Measurements from ENCODE around the gene CUBN. TPM values are rescaled to one million over a fixed set of nuclear protein-coding genes. Genes with fewer than 3 reads are reported as not detected.

The CUBN gene
- total RNA-seq, 1 donor from 2014 or later = 2.7 TPM

GRCh38 chr10:16886031-16886430, 243.6 kb downstream of the CUBN start:
- H3K4me3 ChIP-seq (ENCODE audit: insufficient read depth, low read depth, low read length) = no peak overlapping the region
- no peak overlapping the region for H3K4me2 ChIP-seq (ENCODE audit: low read length)
- no peaks in the 10 kb centered on the region for H3K9me3 ChIP-seq (ENCODE audit: insufficient read depth, low read depth, low read length)
- no peaks in the 10 kb centered on the region for H3K27me3 ChIP-seq (ENCODE audit: insufficient read depth, low read length)
- H3K4me3 Mint-ChIP-seq (ENCODE audit: unreplicated experiment) = no peak overlapping the region
- no peaks in the 10 kb centered on the region for H3K4me1 ChIP-seq (ENCODE audit: insufficient read depth, low read length)
- no peaks in the 10 kb centered on the region for H4K20me1 ChIP-seq (ENCODE audit: insufficient read depth, low read length)
- H3K4me1 Mint-ChIP-seq (ENCODE audit: low read depth, unreplicated experiment) = peaks cover 6% of the 10 kb centered on the region
- no peak overlapping the region for H3K27ac Mint-ChIP-seq (ENCODE audit: unreplicated experiment)
- no peaks in the 10 kb centered on the region for H3K27me3 Mint-ChIP-seq (ENCODE audit: low read depth, unreplicated experiment)
- no peak overlapping the region for H3K27ac ChIP-seq (ENCODE audit: low read depth, low read length)
- no peak for FAIRE-seq
- no peaks in the 10 kb centered on the region for H3K36me3 ChIP-seq (ENCODE audit: insufficient read depth, low read length)
- no peaks in the 10 kb centered on the region for H3K9me3 Mint-ChIP-seq (ENCODE audit: unreplicated experiment)
- TF ChIP-seq CTCF (IDR thresholded peaks at IDR 0.05; ENCODE audit: insufficient read depth, low read depth, low read length) (no peak), EZH2 (IDR thresholded peaks at IDR 0.05; ENCODE audit: insufficient read depth, low read length) (no peak)
- no peak overlapping the region for H3K9ac ChIP-seq (ENCODE audit: low read length)
- H2AFZ ChIP-seq (ENCODE audit: low read depth, low read length) = no peak overlapping the region
- H3K79me2 ChIP-seq (ENCODE audit: insufficient read depth, low read length) = no peaks in the 10 kb centered on the region
- H3K36me3 Mint-ChIP-seq (ENCODE audit: low read depth, unreplicated experiment) = peaks cover 2% of the 10 kb centered on the region
- DNase-seq (ENCODE audit: low read depth) = no peak

- H3K36me3 Mint-ChIP-seq (ENCODE audit: low read depth, unreplicated experiment) = peaks cover 2% of the 10 kb centered on the region
- no peaks in the 10 kb centered on the region for H3K9me3 Mint-ChIP-seq (ENCODE audit: unreplicated experiment)
- Histone ChIP-seq H3K79me2 (ENCODE audit: insufficient read depth, low read length) (no peaks in the 10 kb centered on the region), H3K9me3 (ENCODE audit: insufficient read depth, low read depth, low read length) (no peaks in the 10 kb centered on the region), H3K9ac (ENCODE audit: low read length) (no peak overlapping the region), H3K27me3 (ENCODE audit: insufficient read depth, low read length) (no peaks in the 10 kb centered on the region), H3K4me3 (ENCODE audit: insufficient read depth, low read depth, low read length) (no peak overlapping the region), H2AFZ (ENCODE audit: low read depth, low read length) (no peak overlapping the region), H3K36me3 (ENCODE audit: insufficient read depth, low read length) (no peaks in the 10 kb centered on the region), H3K27ac (ENCODE audit: low read depth, low read length) (no peak overlapping the region), H4K20me1 (ENCODE audit: insufficient read depth, low read length) (no peaks in the 10 kb centered on the region), H3K4me2 (ENCODE audit: low read length) (no peak overlapping the region), H3K4me1 (ENCODE audit: insufficient read depth, low read length) (no peaks in the 10 kb centered on the region)
- no peaks in the 10 kb centered on the region for H3K27me3 Mint-ChIP-seq (ENCODE audit: low read depth, unreplicated experiment)
- FAIRE-seq = no peak
- peaks cover 8% of the 10 kb centered on the region for H3K4me1 Mint-ChIP-seq (ENCODE audit: low read depth, unreplicated experiment)
- no peak for DNase-seq (ENCODE audit: low read depth)
- TF ChIP-seq EZH2 (IDR thresholded peaks at IDR 0.05; ENCODE audit: insufficient read depth, low read length) (no peak), CTCF (IDR thresholded peaks at IDR 0.05; ENCODE audit: insufficient read depth, low read depth, low read length) (no peak)
- H3K4me3 Mint-ChIP-seq (ENCODE audit: unreplicated experiment) = no peak overlapping the region
- H3K27ac Mint-ChIP-seq (ENCODE audit: unreplicated experiment) = no peak overlapping the region
These were observed 245.1 kb downstream of the CUBN start for GRCh38 chr10:16884497-16884896.

- no peak overlapping the region for H3K4me3 Mint-ChIP-seq (ENCODE audit: unreplicated experiment)
These were observed 246.5 kb downstream of the CUBN start for GRCh38 chr10:16883084-16883483.

More at GRCh38 chr10:16883084-16883483, 246.5 kb downstream of the CUBN start:
- H3K4me3 ChIP-seq (ENCODE audit: insufficient read depth, low read depth, low read length) = no peak overlapping the region
- TF ChIP-seq EZH2 (IDR thresholded peaks at IDR 0.05; ENCODE audit: insufficient read depth, low read length) (no peak), CTCF (IDR thresholded peaks at IDR 0.05; ENCODE audit: insufficient read depth, low read depth, low read length) (no peak)
- no peak overlapping the region for H3K4me2 ChIP-seq (ENCODE audit: low read length)
- Mint-ChIP-seq H3K27me3 (ENCODE audit: low read depth, unreplicated experiment) (no peaks in the 10 kb centered on the region), H3K4me1 (ENCODE audit: low read depth, unreplicated experiment) (peaks cover 8% of the 10 kb centered on the region), H3K9me3 (ENCODE audit: unreplicated experiment) (no peaks in the 10 kb centered on the region), H3K36me3 (ENCODE audit: low read depth, unreplicated experiment) (peaks cover 2% of the 10 kb centered on the region), H3K27ac (ENCODE audit: unreplicated experiment) (no peak overlapping the region)
- DNase-seq (ENCODE audit: low read depth) (no peak), FAIRE-seq (no peak)
- no peaks in the 10 kb centered on the region for H4K20me1 ChIP-seq (ENCODE audit: insufficient read depth, low read length)
- H3K36me3 ChIP-seq (ENCODE audit: insufficient read depth, low read length) = no peaks in the 10 kb centered on the region
- H3K27ac ChIP-seq (ENCODE audit: low read depth, low read length) = no peak overlapping the region
- no peaks in the 10 kb centered on the region for H3K79me2 ChIP-seq (ENCODE audit: insufficient read depth, low read length)
- no peak overlapping the region for H3K9ac ChIP-seq (ENCODE audit: low read length)
- no peaks in the 10 kb centered on the region for H3K9me3 ChIP-seq (ENCODE audit: insufficient read depth, low read depth, low read length)
- H3K4me1 ChIP-seq (ENCODE audit: insufficient read depth, low read length) = no peaks in the 10 kb centered on the region
- no peaks in the 10 kb centered on the region for H3K27me3 ChIP-seq (ENCODE audit: insufficient read depth, low read length)
- H2AFZ ChIP-seq (ENCODE audit: low read depth, low read length) = no peak overlapping the region

Measured in astrocyte (in vitro differentiated cells and primary cell).